ENCODE measurements around the gene HJURP. TPM values are rescaled to one million over a fixed set of nuclear protein-coding genes. Genes with fewer than 3 reads are reported as not detected.

HJURP gene
- total RNA-seq, 1 donor from 2014 or later = 10.4 TPM

GRCh38 chr2:233813236-233814055 is 40.9 kb downstream of the HJURP start:
- DNase-seq = no peak

DNA sequence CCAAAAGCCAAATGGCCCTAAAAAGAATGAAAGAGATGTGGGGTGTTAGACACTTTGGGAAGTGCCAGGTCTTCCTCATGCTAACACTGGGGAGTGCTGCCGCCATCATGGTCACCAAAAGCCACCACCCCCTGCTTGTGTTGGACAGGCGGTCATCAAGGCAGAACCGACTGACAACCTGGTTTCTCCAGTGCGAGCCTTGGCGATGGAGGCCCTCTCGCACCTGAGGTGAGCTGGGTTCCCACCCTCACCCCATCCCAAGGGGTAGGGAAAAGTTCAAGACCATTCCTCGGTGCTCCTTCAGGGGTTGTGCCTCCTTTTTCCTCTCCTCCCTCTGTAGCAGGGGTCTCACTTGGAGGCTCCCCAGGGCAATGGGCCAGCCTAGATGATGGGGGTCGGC is 42.6 kb downstream of the HJURP start:
- no peak for DNase-seq

GRCh38 chr2:233811087-233811486 is 43.2 kb downstream of the HJURP start:
- DNase-seq = no peak

DNA sequence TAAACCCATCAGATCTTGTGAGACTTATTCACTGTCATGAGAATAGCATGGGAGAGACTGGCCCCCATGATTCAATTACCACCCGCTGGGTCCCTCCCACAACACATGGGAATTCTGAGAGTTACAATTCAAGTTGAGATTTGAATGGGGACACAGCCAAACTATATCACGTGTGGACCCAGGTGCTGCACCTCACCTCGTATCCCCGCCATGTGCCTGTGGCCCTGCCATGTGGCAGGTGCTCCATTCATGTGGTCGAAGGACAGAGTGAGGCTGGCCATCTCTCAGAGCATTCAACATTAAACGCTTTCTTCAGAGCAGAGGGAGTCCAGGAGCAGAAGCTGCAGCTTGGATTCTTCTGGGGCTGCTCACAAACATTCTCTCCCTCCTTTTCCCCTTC is 44.0 kb downstream of the HJURP start:
- no peak for DNase-seq

DNA sequence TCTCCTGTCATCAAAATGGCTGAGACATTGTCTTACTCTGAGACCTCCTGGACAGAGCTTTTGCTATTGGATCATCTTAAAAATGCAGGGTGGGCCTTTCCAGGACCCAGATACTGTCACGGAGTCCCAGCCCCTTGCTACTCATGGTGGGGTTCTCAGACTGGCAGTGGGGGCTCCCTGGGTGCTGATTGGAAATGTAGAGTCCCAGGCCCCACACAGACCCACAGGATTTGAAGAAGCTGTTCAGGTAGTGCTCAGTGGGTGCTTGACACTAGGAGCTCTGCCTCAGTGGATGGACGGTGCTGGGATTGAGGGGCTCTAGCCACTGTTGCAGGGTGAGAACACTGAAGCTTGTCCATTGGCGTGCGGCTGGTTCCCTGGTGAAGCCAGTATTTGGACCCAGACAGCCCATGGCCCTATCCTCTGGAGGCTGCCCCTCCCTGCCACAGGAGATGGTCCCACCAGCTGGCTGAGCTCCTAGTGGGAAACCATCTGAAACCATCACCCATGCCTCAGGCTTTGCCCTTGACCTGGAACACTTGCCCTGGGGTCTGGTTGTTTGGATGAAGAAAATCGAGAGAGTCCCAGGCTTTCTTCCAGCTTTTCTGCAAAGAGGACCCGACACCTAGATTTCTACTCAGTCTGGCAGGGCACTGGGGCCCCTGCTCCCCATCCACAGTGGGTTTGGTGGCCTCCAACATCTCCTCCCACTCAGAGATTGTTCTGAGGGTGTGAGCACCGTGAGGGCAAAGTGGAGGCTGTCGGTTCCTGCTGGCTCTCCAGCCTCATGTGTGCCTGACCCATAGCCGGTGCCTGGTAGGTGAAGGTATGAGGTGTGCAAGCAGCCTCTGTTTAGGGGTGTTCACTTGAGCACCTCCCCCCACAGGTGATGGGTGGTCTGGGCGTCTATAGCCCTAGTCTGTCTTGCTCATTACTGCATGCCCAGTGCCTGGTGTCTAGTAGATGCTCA is 46.1 kb downstream of the HJURP start:
- no peak for DNase-seq

DNA sequence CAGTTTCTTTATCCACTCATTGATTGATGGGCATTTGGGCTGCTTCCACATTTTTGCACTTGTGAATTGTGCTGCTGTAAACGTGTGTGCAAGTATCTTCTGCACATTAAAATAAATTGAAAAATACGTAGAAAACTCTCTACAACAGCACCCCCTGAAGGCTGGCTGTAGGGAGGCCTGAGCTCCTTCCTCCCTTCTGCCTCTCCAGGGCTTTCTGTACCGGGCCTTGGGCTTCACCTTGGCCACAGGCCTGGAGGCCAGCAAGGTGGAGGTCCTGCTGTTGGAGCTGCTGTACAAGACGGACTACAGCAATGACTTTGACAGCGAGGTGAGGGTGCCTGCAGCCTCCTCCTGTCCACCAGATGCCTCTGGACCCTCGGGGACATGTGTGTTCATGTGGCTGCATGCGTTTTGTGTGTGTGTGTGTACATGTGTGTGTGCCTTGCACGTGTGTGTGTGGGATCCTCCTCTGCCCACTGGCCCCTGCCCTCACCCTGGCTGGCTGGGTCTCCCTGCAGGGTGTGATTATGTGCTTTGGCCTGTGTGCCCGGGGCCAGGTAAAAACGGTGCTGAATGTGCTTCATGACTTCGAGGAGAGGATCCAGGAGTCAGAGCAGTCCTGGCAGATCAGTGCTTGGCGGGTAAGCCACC is 47.0 kb downstream of the HJURP start:
- no peak for DNase-seq

DNA sequence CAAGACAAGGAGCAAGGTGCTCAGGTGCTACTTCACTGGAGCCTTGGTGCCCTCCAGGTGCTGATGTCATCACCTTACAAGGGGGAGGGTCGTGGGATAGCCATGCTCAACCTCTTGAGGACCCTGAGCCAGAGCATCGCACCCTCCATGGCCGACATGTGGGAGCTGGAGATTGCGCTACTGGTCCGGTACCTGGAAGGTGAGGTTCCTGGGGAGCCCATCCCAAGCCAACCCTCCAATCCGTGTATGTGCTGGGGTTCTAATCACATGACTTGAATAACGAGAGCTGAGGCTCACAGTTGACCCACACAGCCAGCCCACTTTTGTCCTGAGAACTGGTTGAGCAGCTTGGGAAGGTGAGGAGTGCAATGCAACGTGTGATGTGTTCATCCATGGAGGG is 50.3 kb downstream of the HJURP start:
- no peak for DNase-seq

- no peak for DNase-seq
Observed at GRCh38 chr2:233803292-233803911, 50.9 kb downstream of the HJURP start.

- DNase-seq = no peak
Observed at GRCh38 chr2:233802132-233802815, 52.1 kb downstream of the HJURP start.

GRCh38 chr2:233801357-233802131 is 52.8 kb downstream of the HJURP start:
- peak; percentile 25 for DNase-seq

- no peak for DNase-seq
Observed at GRCh38 chr2:233800208-233800607, 54.1 kb downstream of the HJURP start.

DNA sequence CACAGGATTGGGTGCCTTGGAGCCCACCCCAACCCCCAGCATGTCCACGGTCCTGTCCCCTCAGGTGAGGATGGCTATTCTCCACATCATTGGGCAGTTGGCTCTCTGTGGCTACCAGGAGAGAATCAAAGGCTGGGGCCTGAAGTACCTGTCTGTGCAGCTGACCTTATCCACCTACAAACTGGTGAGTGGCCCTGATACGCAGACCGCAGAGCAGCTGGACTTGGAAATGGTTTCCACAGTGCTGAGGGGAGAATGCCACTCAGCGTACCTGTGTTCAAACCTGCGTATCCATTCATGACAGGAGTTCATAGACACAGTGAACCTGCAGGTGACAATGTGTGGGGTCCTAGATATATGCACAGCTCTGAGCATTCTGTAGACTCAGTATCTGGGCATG is 54.6 kb downstream of the HJURP start:
- DNase-seq = no peak

DNA sequence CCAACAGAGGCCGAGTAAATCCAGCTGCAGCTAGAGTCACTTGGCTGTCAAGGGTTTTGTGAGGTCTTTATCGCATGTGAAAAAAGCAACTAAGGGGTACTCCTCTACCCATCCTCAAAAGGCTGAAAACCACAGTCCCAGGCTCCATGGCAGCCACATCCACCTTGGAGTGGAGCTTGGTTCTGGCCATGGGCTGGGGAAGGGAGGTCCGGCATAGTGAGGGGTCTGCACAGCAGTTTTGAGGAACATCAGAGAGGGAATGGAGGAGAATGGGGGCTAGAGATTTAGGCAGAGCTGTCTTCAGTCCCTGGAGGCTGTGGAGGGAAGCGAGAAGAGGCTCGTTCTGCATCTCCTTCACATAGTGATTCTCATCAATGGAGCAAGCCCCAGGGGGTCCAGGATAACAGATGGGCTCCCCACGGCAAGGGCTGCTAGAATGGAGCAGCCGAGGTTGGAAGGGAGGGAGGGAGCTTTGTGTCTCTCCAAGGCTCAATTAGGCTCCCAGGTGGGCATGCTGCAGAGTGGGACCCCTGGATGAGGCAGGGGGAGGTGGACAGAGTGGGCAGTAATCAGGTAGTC is 55.2 kb downstream of the HJURP start:
- no peak for DNase-seq

- DNase-seq = no peak
Observed at GRCh38 chr2:233798335-233799086, 55.8 kb downstream of the HJURP start.

DNA sequence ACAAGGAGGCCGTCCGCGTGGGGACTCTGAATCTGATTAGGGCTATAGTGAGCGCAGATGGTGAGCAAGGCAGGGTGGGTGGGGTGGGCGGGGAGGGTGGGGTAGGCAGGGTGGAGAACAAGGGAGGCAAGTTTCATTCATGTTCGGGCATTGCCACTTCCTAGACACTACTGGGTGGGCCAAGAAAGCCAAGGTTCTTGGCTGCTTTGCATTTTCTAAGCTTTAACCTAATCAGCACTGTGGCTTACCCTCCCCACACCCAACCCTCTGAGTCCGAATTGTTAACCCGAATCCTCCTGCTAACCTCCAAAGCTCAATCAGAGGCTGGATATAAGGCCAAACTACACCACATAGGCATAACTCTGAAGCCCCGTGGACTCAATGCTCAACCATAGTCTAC is 58.1 kb downstream of the HJURP start:
- DNase-seq = no peak

- DNase-seq = no peak
Observed at GRCh38 chr2:233795735-233796171, 58.6 kb downstream of the HJURP start.

GRCh38 chr2:233794128-233794658 is 60.1 kb downstream of the HJURP start:
- no peak for DNase-seq

DNA sequence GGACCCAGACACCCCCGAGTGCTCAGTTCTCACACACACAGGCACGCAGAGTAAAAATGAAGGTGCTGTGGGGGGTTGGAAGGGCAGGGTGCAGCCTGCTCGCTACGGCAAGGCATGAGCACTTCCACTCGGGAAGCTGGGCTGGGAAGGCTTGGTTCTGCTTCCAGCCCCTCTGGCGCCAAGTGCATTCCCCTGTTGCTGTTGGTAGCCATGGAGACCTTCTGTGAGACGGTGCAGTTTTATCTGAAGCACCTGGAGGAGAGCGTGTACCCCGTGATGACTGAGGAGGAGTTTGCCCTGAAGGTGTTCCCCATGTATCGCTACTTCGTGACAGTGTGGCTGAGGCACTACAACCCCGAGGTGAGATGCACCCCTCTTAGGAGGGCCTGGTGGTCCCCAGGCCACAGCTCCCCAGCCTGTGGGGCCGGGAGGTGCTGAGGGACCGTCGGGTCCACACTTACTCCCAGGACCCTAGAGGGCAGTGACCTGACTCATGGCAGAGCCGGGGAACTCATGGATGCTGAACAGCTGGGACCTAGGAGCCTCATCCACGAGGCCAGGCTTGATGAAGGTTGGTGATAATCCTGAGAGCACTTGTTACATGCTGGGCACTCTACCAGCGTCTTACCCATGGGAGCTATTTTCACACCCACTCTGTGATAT is 60.7 kb downstream of the HJURP start:
- no peak for DNase-seq

DNA sequence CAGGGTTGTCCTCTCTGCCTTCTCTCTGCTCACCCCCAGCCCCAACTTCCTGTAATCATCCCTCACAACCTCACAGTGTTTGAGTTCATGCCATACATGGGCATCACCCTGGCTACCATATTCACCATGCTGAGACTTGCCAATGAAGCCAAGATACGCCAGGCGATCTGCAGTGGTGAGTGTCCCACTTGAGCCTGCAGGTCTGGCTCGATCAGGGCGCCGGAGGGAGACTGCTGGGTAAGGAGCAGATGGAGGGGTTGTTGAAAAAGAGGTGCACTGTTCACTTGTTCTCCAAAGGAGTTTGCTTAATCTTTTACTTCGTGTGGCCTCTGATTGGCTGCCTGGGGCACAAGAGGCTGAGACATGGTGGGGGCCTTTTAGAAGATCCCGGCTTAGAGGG is 61.6 kb downstream of the HJURP start:
- no peak for DNase-seq
